ENCODE measurements around the gene LTC4S.

- TF ChIP-seq CTCF (conservative IDR thresholded peaks at IDR 0.05; ENCODE audit: low read depth in 2 of 2), result no peak
- no peak for TF ChIP-seq JUNB (IDR thresholded peaks at IDR 0.05; ENCODE audit: unreplicated experiment)
- TF ChIP-seq EZH2 (IDR thresholded peaks at IDR 0.05; ENCODE audit: low read depth, unreplicated experiment), result no peak
- TF ChIP-seq REST (IDR thresholded peaks at IDR 0.05; ENCODE audit: unreplicated experiment), result no peak
- no peak for TF ChIP-seq EZH2phosphoT487 (IDR thresholded peaks at IDR 0.05; ENCODE audit: unreplicated experiment)
- no peak for TF ChIP-seq POLR2AphosphoS5 (IDR thresholded peaks at IDR 0.05; ENCODE audit: low read depth)
- TF ChIP-seq ZNF114 (CRISPR knock-in tag; IDR thresholded peaks at IDR 0.05), result no peak
- TF ChIP-seq ZNF331 (CRISPR knock-in tag; IDR thresholded peaks at IDR 0.05; ENCODE audit: low read depth), result no peak
These were observed 26.2 kb upstream of the LTC4S start for GRCh38 chr5:179767496-179768100.
